Measurements from ENCODE around the gene EPN2. TPM values are rescaled to one million over a fixed set of nuclear protein-coding genes. Genes with fewer than 3 reads are reported as not detected.
A peak's percentile ranks its signal among the peaks of the same experiment; 100 is the strongest.
"Not testable (repeated sequence)": the region's sequence is repeated elsewhere in the genome, so short reads cannot be mapped to it uniquely, and the experiment has no call there.

Gene EPN2
- total RNA-seq (2014; rRNA removed; shearing (Covaris generic)) (20.1 and 28.8 TPM in 2 replicates), total RNA-seq (2022) (20.4 and 25.0 TPM in 2 replicates), Bru-seq, nascent RNA (percentile 59 among the genes with signal in this experiment), BruChase-seq, experiment 1, labeled RNA remaining after a 6-hour chase (percentile 69 among the genes with signal in this experiment), BruChase-seq, experiment 2, labeled RNA remaining after a 2-hour chase (percentile 62 among the genes with signal in this experiment)
- long read RNA-seq, full-length matches to known transcripts, result 13 of 44 reads
- long read RNA-seq, partial matches to known transcripts, result 4 of 44 reads
- long read RNA-seq, other reads (novel, unspliced or antisense), result 27 of 44 reads

DNA sequence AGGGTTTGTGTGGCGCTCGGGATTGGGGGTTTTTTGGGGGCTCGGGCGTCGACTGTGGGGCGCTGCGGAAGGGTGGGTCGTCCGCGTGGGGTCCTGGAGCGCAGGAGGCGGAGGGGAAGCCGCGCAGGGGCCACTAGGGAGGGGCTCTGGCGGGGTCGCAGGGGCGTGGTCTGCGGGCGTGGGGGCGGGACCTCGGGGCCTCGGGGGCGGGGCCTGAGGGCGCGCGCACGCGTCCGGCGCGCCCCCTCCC lies at the start of gene EPN2:
TSS of gene EPN2 (plus strand) at position 228 of the 250 bp plus-strand sequence. CDS start 45,754 bp downstream, outside the sequence.
- CTCF ChIA-PET (ENCODE audit: unreplicated experiment); H3K27ac ChIP-seq (ENCODE audit: low read depth, low read length, poor library complexity, severe bottlenecking); POLR2A ChIA-PET; intact Hi-C loops (cut with micrococcal nuclease; ENCODE audit: unreplicated experiment); H3K79me2 ChIP-seq (ENCODE audit: insufficient read depth, low read depth, low read length); H3K36me3 ChIP-seq (ENCODE audit: insufficient read depth, low read length); H3K9me3 ChIP-seq (ENCODE audit: low read length); H3K9me2 ChIP-seq (ENCODE audit: insufficient read depth, low read length); H3K4me1 ChIP-seq (ENCODE audit: insufficient read depth, low read length, poor library complexity, severe bottlenecking); H4K20me1 ChIP-seq (ENCODE audit: insufficient read depth, low read length); BruUV-seq (replicated peaks): not testable (repeated sequence)
- peak within 1 kb of the TSS; percentile 52 for H2AFZ ChIP-seq (ENCODE audit: low read length)
- H3K4me2 ChIP-seq (ENCODE audit: low read length), result peak within 1 kb of the TSS; percentile 78
- H3K4me3 ChIP-seq (ENCODE audit: low read depth, low read length, poor library complexity, severe bottlenecking), result peak within 1 kb of the TSS; percentile 81
- DNase-seq (ENCODE audit: low spot score), result peak; percentile 64

DNA sequence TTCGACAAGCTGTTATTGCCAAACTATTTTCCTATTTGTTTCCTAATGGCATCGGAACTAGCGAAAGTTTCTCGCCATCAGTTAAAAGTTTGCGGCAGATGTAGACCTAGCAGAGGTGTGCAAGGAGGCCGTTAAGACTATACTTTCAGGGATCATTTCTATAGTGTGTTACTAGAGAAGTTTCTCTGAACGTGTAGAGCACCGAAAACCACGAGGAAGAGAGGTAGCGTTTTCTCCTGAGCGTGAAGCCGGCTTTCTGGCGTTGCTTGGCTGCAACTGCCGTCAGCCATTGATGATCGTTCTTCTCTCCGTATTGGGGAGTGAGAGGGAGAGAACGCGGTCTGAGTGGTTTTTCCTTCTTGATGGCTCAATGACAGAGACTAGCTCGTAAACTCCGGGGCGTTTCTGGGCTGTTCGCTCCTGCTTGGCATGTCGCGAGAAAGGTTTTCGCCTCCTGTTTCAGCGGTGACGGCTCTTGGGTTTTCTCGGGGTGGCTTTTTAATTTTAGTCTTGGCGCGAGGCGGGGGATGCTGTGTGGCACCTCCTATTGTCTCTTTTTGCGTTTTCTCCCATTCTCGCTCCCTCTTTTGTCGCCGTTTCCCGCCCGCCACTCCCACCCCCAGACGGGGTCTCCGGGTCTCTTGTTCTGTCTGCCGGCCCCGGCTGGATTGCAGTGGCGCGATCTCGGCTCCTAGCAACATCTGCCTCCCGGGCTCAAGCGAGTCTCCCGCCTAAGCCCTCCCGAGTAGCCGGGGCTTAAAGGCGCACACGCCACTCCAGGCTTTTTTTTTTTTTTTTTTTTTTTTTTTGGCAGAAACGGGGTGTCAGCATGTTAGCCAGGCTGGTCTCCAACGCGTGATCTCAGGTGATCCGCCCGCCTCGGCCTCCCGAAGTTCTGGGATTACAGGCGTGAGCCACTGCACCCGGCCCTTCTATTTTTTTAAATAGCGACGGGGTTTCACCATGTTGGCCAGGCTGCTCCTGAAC lies 49.0 kb upstream of the EPN2 start:
- TSS peak; percentile 100 for BruUV-seq (replicated peaks)
- POLR2A ChIA-PET, result not testable (repeated sequence)

DNA sequence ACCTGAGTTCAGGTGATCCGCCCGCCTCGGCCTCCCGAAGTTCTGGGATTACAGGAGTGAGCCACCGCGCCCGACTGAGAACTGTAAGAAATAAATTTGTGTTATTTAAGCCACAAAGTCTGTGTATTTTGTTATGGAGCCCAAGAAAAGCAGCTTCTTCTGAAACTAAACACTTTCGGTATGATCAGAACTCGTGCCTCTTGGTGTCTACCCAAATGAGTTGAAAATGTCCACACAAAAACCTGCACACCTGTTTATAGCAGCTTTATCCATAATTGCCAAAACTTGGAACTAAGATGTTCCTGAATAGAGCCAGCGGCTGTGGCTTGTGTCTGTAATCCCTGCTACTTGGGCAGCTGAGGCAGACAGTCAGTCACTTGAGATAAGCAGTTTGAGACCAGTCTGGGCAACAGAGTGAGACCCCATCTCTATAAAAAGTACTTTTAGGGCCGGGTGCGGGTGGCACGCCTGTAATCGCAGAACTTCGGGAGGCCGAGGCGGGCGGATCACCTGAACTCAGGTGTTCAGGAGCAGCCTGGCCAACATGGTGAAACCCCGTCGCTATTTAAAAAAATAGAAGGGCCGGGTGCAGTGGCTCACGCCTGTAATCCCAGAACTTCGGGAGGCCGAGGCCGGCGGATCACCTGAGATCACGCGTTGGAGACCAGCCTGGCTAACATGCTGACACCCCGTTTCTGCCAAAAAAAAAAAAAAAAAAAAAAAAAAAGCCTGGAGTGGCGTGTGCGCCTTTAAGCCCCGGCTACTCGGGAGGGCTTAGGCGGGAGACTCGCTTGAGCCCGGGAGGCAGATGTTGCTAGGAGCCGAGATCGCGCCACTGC lies 48.1 kb upstream of the EPN2 start:
- H3K27ac ChIP-seq (ENCODE audit: low read depth, low read length, poor library complexity, severe bottlenecking); intact Hi-C loops (cut with micrococcal nuclease; ENCODE audit: unreplicated experiment); H3K9me2 ChIP-seq (ENCODE audit: insufficient read depth, low read length); H4K20me1 ChIP-seq (ENCODE audit: insufficient read depth, low read length); CTCF ChIA-PET (ENCODE audit: unreplicated experiment); H3K79me2 ChIP-seq (ENCODE audit: insufficient read depth, low read depth, low read length); H3K9me3 ChIP-seq (ENCODE audit: low read length); H3K4me3 ChIP-seq (ENCODE audit: low read depth, low read length, poor library complexity, severe bottlenecking); DNase-seq (ENCODE audit: low spot score); H3K36me3 ChIP-seq (ENCODE audit: insufficient read depth, low read length); H2AFZ ChIP-seq (ENCODE audit: low read length); H3K4me1 ChIP-seq (ENCODE audit: insufficient read depth, low read length, poor library complexity, severe bottlenecking); POLR2A ChIA-PET; H3K4me2 ChIP-seq (ENCODE audit: low read length): not testable (repeated sequence)
- BruUV-seq (replicated peaks), result TSS peak; percentile 100

More for the DNA sequence above, 49.0 kb upstream of the EPN2 start:
- CTCF ChIA-PET (ENCODE audit: unreplicated experiment); H3K9me2 ChIP-seq (ENCODE audit: insufficient read depth, low read length); H3K4me3 ChIP-seq (ENCODE audit: low read depth, low read length, poor library complexity, severe bottlenecking); H3K9me3 ChIP-seq (ENCODE audit: low read length); intact Hi-C loops (cut with micrococcal nuclease; ENCODE audit: unreplicated experiment); H3K79me2 ChIP-seq (ENCODE audit: insufficient read depth, low read depth, low read length); H2AFZ ChIP-seq (ENCODE audit: low read length); H3K36me3 ChIP-seq (ENCODE audit: insufficient read depth, low read length); H4K20me1 ChIP-seq (ENCODE audit: insufficient read depth, low read length); H3K4me1 ChIP-seq (ENCODE audit: insufficient read depth, low read length, poor library complexity, severe bottlenecking); DNase-seq (ENCODE audit: low spot score); H3K27ac ChIP-seq (ENCODE audit: low read depth, low read length, poor library complexity, severe bottlenecking); H3K4me2 ChIP-seq (ENCODE audit: low read length): not testable (repeated sequence)

DNA sequence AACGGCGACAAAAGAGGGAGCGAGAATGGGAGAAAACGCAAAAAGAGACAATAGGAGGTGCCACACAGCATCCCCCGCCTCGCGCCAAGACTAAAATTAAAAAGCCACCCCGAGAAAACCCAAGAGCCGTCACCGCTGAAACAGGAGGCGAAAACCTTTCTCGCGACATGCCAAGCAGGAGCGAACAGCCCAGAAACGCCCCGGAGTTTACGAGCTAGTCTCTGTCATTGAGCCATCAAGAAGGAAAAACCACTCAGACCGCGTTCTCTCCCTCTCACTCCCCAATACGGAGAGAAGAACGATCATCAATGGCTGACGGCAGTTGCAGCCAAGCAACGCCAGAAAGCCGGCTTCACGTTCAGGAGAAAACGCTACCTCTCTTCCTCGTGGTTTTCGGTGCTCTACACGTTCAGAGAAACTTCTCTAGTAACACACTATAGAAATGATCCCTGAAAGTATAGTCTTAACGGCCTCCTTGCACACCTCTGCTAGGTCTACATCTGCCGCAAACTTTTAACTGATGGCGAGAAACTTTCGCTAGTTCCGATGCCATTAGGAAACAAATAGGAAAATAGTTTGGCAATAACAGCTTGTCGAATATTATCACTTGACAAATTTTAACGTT lies 47.3 kb upstream of the EPN2 start:
- POLR2A ChIA-PET; H3K9me3 ChIP-seq (ENCODE audit: low read length); intact Hi-C loops (cut with micrococcal nuclease; ENCODE audit: unreplicated experiment); H3K4me2 ChIP-seq (ENCODE audit: low read length); H4K20me1 ChIP-seq (ENCODE audit: insufficient read depth, low read length); H3K9me2 ChIP-seq (ENCODE audit: insufficient read depth, low read length); CTCF ChIA-PET (ENCODE audit: unreplicated experiment); H2AFZ ChIP-seq (ENCODE audit: low read length); H3K36me3 ChIP-seq (ENCODE audit: insufficient read depth, low read length); DNase-seq (ENCODE audit: low spot score); H3K4me3 ChIP-seq (ENCODE audit: low read depth, low read length, poor library complexity, severe bottlenecking); BruUV-seq (replicated peaks); H3K27ac ChIP-seq (ENCODE audit: low read depth, low read length, poor library complexity, severe bottlenecking); H3K79me2 ChIP-seq (ENCODE audit: insufficient read depth, low read depth, low read length); H3K4me1 ChIP-seq (ENCODE audit: insufficient read depth, low read length, poor library complexity, severe bottlenecking): not testable (repeated sequence)

DNA sequence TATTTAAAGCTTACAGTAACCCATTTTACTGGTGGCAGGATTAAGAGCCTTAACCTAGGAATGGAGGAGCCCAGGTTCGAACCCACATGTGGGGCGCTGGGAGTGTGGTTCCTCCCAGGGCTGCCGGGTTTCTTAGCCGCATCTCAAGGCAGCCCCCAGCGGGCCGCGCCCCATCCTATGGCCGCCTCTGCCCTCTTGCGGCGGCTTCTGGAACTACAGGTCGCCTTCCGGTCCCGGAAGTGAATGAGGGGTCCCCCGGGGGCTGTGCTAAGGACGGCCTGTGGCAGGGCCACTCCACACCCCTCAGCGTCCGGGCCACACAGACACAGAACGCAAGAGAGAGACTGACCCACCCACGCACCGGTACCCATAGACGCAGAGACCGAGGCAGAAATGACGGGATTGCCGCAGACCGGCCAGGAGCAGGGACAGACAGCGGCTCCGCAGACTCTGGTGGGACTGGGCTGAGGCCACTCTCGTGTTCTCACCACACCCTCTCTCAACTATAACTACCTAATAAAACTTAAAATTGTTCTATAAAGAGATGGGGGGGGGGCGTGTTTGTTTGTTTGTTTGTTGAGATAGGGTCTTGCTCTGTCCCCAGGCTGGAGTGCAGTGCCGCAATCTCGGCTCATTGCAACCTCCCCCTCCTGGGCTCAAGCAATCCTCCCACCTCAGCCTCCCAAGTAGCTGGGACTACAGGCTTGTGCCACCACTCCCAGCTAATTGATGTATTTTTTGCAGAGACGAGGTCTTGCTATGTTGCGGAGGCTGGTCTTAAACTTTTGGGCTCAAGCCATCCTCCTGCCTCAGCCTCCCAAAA lies 40.6 kb upstream of the EPN2 start:
- H3K9me2 ChIP-seq (ENCODE audit: insufficient read depth, low read length); H3K4me1 ChIP-seq (ENCODE audit: insufficient read depth, low read length, poor library complexity, severe bottlenecking); BruUV-seq (replicated peaks); H3K27ac ChIP-seq (ENCODE audit: low read depth, low read length, poor library complexity, severe bottlenecking); H4K20me1 ChIP-seq (ENCODE audit: insufficient read depth, low read length); H3K36me3 ChIP-seq (ENCODE audit: insufficient read depth, low read length); H3K9me3 ChIP-seq (ENCODE audit: low read length); H3K79me2 ChIP-seq (ENCODE audit: insufficient read depth, low read depth, low read length); H3K4me2 ChIP-seq (ENCODE audit: low read length); DNase-seq (ENCODE audit: low spot score); H2AFZ ChIP-seq (ENCODE audit: low read length); CTCF ChIA-PET (ENCODE audit: unreplicated experiment); POLR2A ChIA-PET; intact Hi-C loops (cut with micrococcal nuclease; ENCODE audit: unreplicated experiment): not testable (repeated sequence)
- H3K4me3 ChIP-seq (ENCODE audit: low read depth, low read length, poor library complexity, severe bottlenecking), result peak overlapping the region; percentile 56

Data from OCI-LY7 (cell line).